ENCODE measurements around the gene ZIC4.

The ZIC4 gene

DNA sequence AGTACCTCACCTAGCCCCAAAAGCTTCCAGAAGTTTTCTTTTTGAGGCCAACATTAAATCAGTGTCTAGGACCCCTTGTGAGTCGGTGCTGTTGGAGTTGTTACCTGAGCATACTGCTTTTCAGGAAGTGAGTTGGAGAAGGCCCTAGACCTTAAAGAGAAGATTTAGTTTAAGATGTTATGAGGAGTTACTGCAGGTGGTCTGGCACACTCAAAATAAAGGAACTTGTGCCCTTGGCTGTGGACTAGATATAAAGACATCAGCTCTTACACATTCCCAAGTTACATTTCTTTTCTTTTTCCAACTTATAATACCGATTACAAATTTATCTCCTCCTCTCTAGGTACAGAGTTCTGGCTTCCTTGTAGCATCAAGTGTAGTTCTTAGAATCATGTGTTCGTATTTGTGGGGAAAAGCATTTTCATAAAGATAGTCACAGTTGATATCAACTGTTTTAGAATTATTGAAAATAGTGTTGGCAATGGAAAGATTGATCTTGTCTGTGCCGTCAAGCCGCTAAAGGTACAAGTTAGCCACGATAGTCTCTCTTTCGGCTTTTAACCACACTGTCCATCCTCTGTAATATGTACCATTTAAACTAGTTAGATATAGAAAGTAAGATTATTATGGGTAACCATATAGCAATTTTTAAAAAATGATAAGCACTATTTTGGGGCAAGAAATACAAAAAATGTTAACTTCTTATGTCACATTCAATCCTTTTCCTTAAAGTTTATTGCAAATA lies 11.4 kb upstream of the ZIC4 start:
- DNase-seq = no peak

DNA sequence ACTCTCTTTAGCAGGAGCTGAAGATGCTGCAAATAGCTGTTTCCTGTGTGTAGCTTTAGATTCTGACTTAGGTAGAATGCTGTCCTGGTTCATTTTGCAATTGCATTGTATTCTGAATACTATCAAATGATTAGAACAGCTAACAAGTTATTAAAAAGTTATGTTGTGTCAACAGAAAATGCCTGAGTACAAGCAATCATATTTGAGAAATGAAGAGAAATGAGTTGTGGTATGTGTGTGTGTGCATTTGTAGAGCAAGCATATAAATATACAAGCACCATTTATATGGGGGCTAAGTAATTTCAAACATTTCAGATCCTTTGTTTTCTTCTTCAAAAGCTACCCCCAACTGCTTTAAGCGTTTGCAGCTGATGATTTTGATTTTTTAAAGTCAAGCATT lies 10.6 kb upstream of the ZIC4 start:
- no peak for DNase-seq

DNA sequence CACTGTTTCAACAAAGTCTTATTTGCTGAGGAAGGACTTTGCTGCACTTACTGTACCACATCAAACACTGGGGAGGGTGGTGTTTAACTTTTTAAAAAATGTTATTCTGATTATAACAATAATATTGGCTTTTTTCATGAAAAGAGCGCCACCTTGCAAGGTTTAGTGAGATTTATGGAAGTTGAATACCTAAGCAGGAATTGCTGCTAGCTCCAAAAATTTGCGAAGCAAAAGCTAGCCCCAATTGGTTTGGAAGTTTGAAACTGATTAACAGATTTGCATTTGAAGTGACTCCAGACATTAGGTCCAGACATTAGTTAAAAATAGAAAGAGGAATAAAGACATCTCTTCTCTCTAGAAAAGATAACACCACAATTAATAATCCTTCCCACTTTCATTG lies 9.5 kb upstream of the ZIC4 start:
- DNase-seq = no peak

GRCh38 chr3:147415286-147415685 lies 8.9 kb upstream of the ZIC4 start:
- DNase-seq = no peak

GRCh38 chr3:147414390-147415138 lies 8.2 kb upstream of the ZIC4 start:
- no peak for DNase-seq

GRCh38 chr3:147413686-147414389 lies 7.5 kb upstream of the ZIC4 start:
- no peak for DNase-seq

DNA sequence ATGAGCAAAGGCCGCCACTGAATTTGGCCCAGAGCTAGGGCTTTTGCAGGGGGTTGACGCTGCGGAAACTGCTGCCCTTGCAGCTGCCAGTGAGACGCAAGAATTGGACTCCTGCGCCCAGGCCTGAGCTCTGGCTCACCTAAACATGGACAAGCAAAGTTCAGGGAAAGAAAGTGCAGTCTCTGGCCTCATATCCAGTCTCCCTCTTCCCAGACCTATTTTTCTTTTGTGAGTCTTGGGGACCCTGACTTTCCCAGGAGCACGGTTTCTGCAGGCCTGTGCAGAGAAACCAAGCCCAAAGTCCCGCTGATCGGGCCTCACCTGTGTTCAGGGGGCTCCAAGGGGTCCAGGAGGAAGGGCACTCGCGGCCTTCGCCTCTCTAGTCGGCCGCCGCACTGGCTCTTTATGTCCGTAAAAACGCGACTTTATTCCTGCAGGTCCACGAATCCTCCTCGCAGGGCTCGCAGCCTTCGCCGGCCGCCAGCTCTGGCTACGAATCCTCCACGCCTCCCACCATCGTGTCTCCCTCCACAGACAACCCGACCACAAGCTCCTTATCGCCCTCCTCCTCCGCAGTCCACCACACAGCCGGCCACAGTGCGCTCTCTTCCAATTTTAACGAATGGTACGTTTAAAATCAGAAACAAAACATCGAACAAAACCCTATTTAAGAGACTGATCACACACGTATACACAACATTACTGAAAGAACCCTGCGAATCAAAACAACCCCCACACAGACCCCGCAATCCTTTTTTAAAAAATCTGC lies 6.8 kb upstream of the ZIC4 start:
- DNase-seq = no peak

DNA sequence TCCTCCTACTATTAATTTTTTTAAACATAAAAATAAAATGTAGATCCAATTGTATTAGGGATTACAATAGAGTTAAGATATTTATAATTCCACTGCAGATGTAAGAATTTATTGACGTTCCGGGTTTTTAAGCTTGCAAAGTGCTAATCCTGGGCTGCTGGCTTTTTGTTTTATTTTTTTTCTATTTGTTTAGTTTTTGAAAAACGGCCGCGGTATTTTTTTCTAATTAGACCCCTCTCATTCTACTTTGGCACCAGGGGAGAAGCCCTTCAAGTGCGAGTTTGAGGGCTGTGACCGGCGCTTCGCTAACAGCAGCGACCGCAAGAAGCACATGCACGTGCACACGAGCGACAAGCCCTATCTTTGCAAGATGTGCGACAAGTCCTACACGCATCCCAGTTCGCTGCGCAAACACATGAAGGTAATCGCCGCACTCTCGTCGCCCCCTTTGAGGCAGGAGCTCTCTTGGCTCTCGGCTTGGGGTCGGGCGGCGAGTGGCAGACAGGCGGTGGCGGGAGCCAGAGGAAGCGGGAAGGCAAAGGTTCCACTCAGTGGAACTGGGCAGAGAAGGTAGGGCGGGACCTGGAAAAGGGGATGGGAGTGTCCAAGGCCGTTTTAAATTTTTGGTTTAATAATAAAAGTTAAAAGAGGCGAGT lies 6.0 kb upstream of the ZIC4 start:
- no peak for DNase-seq

- DNase-seq = no peak
Measured at GRCh38 chr3:147411815-147412241, 5.5 kb upstream of the ZIC4 start.

DNA sequence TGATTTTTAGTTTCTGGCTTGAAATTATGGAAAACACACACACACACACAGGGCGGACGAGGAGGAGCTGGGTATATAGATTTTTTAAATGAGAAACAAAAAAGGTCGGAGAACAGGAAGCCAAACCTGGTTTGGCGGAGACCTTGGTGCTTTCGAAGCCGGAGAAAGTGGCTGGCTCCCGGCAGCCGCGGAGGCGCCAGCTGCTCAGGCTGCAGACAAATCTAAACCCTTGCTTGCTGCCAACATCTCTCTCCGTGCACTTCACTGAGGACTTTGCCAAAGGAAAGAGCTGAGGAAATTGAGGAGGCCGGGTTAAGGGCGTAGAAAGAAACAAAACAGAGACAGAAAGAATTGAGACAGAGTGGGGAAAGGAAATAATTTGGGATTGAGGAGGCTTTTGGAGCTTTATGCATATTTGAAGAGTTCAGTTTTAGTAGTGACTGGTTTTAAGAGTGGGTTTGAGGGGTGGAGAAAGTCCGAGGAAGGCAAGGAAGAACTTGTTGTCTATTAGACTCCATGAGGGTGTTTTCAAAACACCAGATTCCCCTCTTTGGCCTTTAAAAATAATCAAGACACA lies 5.0 kb upstream of the ZIC4 start:
- DNase-seq = no peak

DNA sequence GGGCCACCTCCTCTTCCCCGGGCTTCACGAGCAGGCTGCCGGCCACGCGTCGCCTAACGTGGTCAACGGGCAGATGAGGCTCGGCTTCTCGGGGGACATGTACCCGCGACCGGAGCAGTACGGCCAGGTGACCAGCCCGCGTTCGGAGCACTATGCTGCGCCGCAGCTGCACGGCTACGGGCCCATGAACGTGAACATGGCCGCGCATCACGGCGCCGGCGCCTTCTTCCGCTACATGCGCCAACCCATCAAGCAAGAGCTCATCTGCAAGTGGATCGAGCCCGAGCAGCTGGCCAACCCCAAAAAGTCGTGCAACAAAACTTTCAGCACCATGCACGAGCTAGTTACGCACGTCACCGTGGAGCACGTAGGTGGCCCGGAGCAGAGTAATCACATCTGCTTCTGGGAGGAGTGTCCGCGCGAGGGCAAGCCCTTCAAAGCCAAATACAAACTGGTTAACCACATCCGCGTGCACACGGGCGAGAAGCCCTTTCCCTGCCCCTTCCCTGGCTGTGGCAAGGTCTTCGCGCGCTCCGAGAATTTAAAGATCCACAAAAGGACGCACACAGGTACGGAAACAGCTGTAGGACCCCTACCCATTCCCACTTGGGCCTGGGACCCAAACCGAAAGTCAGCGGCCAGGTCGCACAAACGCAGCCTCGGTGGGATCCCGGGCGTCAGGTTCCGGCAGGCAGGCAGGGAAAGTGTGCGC lies 4.3 kb upstream of the ZIC4 start:
- DNase-seq = no peak

- DNase-seq = no peak
Measured at GRCh38 chr3:147410116-147410525, 3.8 kb upstream of the ZIC4 start.

GRCh38 chr3:147409143-147410115 lies 3.1 kb upstream of the ZIC4 start, which contains the start of gene ZIC1:
Gene ZIC1 (plus strand): TSS chr3:147409365. CDS start chr3:147410113, 748 bp downstream.
- DNase-seq = no peak

DNA sequence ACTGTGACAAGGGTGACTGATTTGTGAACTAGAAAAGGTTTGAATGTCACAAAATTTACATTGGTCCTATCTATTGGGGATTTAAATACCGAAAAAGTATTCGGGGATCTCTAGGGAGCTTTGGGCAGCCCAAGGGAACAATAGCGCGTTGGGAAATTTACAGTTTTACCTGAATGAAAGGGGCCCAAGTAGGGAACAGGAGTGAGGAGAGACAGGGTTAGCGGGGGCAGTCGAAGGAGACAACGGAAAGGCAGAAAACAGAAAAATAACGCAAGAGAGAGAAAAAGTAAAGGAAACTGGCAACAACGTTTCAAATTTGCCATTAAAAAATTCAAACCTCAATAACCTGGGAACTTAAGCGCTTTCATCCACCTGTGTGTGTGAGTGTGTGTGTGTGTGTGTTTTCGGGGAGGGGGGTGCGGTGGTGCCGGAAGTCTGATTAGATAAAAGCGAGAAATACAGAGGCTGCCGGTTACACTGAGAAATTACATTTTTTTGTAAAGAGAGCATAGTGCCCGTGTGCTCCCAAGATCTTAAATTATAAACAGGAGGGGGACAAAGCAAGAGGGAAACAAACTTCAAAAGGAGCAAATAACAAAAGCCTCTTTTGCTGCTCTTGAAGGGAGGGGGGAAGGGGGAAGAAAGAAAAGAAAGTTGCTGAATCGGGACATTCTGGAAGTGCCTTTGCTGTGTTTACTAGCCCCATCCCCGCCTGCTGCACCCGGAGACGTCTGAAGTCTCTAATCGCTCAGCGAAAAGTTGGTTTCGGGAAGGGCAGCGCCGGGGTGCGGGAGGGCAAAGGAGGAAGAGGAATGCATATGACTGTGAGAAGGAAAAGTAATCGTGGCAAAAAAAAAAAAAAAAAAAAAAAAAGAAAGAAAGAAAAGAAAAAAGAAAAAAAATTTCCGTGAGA lies 2.1 kb upstream of the ZIC4 start:
- no peak for DNase-seq

GRCh38 chr3:147407498-147408187 lies 1.3 kb upstream of the ZIC4 start:
- DNase-seq = no peak

DNA sequence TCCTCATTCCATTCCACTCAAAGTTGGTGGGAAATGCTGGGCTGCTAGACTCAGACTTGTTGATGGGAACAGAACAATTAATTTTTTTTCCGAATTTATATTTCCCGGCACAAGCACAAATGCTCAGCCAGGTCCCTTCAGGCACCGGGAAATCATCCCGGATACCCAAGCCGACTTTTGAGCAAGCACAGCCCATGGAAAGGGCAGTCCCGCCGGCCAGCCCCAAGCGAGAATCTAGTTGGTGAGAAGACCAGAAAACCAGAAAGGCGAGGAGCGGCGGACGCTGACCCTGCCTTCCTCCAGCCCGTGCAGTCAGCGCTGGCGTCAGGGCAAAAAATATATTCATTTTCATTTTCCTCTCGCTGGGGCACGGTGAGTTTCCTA lies 763 bp upstream of the ZIC4 start:
- DNase-seq = no peak

DNA sequence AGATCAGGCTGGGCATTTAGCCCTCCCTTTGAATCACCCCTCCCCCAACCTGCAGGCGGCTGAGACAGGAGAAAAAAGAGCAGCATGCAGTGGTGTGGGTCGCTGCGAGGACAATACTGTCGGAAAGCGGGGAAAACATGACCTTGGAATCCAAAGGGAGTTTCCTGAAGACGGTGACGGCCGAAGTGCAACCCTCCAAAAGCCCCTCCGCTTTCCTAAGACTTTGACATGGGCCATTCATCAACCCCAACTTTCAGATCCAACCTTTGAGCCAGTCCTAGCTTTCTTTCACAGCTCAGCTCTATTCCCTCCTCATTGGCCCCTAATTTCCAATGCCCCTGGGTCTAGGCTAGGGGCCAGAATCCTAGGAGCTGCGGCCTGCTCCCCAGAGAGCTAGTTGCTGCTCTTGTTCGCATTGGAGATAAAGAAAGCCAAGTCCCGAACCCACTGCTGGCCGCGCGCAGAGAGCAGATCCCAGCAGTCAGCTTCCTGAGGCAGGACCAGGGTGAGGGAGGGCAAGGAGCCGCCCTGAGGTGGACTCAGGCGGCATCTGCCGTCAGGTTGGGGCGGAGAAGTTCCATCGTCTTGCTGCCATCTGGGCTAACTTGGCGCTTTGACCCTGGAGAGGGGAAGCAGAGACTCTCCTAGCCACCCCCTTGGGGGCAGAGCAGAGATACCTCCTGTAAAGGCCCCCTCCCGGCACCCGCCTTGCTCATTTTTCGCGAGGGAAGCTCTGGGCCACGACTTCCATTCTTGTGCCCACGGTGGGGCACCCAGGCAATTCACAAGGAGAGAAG lies 914 bp downstream of the ZIC4 start:
- no peak for DNase-seq
